ENCODE results near the gene KMT5B.

GRCh38 chr11:68153742-68154141, 59.4 kb downstream of the KMT5B start:
- TF ChIP-seq CTCF (IDR thresholded peaks at IDR 0.05 in 2 of 3, conservative IDR thresholded peaks at IDR 0.05 in 1 of 3; ENCODE audit: borderline replicate concordance in 1 of 3, insufficient read depth in 1 of 3, low read depth in 2 of 3, low read length in 2 of 3) (no peak), REST (IDR thresholded peaks at IDR 0.05; ENCODE audit: low read depth) (no peak), ZBTB33 (IDR thresholded peaks at IDR 0.05; ENCODE audit: extremely low read depth, insufficient replicate concordance, low read length) (no peak), EZH2 (IDR thresholded peaks at IDR 0.05) (no peak), POLR2AphosphoS5 (IDR thresholded peaks at IDR 0.05; ENCODE audit: low read depth, low read length) (no peak), FOSL1 (IDR thresholded peaks at IDR 0.05; ENCODE audit: low read depth) (no peak), RAD21 (IDR thresholded peaks at IDR 0.05; ENCODE audit: low read depth) (no peak), CEBPB (IDR thresholded peaks at IDR 0.05; ENCODE audit: low read depth) (no peak), ZNF274 (IDR thresholded peaks at IDR 0.05; ENCODE audit: low read depth, low read length) (no peak), YY1 (IDR thresholded peaks at IDR 0.05; ENCODE audit: extremely low read depth, insufficient replicate concordance, low read depth, low read length) (no peak)

Data from HCT116 (cell line).